ENCODE measurements around the gene FARP1. TPM values are rescaled to one million over a fixed set of nuclear protein-coding genes. Genes with fewer than 3 reads are reported as not detected.

FARP1 gene
- total and polyA plus RNA-seq, 2 experiments from 2014 or later: 43.2 to 44.2 TPM

DNA sequence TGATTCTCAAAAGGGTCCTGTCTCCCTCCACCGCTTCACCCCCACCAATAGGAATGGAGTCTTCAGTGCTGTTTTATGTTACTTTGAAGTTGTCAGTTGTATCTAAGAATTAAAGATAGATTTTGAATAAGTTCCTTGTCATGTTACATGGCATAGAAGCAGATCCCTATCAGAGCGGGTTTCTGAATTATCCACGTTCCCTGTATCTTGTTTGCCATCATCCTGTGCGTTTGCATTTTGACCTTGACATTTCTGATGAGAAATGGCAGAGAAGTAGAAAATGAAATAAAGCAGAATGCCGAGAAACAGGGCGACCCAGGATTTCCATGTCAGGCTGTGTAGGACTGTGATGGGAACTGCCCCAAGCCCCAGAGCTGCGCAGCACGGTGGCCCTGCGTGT is 154.9 kb downstream of the FARP1 start:
- Histone ChIP-seq H3K4me3 (no peak overlapping the region), H3K36me3 (no peaks in the 10 kb centered on the region), H3K27ac (no peak overlapping the region), H3K27me3 (no peaks in the 10 kb centered on the region), H3K4me1 (ENCODE audit: low read depth) (peaks cover 5% of the 10 kb centered on the region), H3K9me3 (ENCODE audit: low read depth) (no peaks in the 10 kb centered on the region)
- no peak for DNase-seq (ENCODE audit: low read depth in 1 of 2, low spot score in 1 of 2)
- TF ChIP-seq CTCF (IDR thresholded peaks at IDR 0.05; ENCODE audit: low read depth, low read length): no peak

DNA sequence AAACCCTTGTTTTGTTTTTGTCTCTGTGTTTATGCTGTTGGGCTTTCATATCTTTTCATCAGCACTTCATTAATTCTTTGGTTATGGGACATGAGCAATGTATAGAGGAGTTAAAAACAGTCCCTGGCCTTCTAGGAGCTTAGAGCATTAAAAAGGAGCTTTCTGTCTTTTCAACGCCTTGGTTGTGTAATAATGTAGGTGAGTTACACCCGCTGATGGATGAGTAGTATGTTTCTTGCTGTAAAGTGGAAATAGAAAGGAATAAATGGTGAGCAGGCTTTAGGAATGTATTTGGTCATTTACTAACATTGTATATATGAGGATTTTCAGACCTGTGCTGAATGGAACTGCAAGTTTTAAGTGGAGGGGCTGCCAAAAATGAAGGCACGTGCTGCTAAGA is 155.7 kb downstream of the FARP1 start:
- H3K9me3 ChIP-seq (ENCODE audit: low read depth): no peaks in the 10 kb centered on the region

GRCh38 chr13:98299235-98299965 is 156.5 kb downstream of the FARP1 start:
- no peak for TF ChIP-seq CTCF (IDR thresholded peaks at IDR 0.05; ENCODE audit: low read depth, low read length)

More for the DNA sequence above, 155.7 kb downstream of the FARP1 start:
- no peaks in the 10 kb centered on the region for H3K36me3 ChIP-seq
- H3K27ac ChIP-seq: no peak overlapping the region
- peaks cover 5% of the 10 kb centered on the region for H3K4me1 ChIP-seq (ENCODE audit: low read depth)
- no peak for TF ChIP-seq CTCF (IDR thresholded peaks at IDR 0.05; ENCODE audit: low read depth, low read length)
- no peak overlapping the region for H3K4me3 ChIP-seq
- H3K27me3 ChIP-seq: no peaks in the 10 kb centered on the region
- no peak for DNase-seq (ENCODE audit: low read depth in 1 of 2, low spot score in 1 of 2)

DNA sequence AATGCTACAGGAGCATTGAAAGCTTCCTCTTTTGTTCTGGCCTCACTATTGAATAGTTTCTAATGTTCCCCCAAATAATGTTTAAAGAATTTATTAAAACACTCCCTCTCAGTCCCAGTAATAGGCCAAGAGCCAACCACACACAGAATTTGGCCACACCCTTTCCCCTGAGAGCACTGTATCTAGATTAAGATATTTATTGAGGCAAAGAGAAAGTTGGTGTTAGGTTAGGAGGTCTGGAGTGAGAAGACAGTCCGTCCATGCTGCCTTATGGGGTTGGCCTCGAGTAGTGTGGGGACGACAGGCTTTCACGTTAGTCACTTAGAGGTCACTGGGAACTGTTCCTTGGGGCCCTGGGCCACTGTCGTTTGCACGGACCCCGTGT is 157.1 kb downstream of the FARP1 start:
- no peak overlapping the region for H3K27ac ChIP-seq
- no peak for TF ChIP-seq CTCF (IDR thresholded peaks at IDR 0.05; ENCODE audit: low read depth, low read length)
- no peak overlapping the region for H3K4me3 ChIP-seq
- no peaks in the 10 kb centered on the region for H3K36me3 ChIP-seq
- peak in 1 of 2 donors; percentile 4 for DNase-seq (ENCODE audit: low read depth in 1 of 2, low spot score in 1 of 2)
- H3K9me3 ChIP-seq (ENCODE audit: low read depth): no peaks in the 10 kb centered on the region
- H3K27me3 ChIP-seq: no peaks in the 10 kb centered on the region
- H3K4me1 ChIP-seq (ENCODE audit: low read depth): peaks cover 5% of the 10 kb centered on the region

More at GRCh38 chr13:98299235-98299965, 156.5 kb downstream of the FARP1 start:
- Histone ChIP-seq H3K27ac (no peak overlapping the region), H3K27me3 (no peaks in the 10 kb centered on the region), H3K36me3 (no peaks in the 10 kb centered on the region), H3K4me3 (no peak overlapping the region), H3K9me3 (ENCODE audit: low read depth) (no peaks in the 10 kb centered on the region), H3K4me1 (ENCODE audit: low read depth) (peaks cover 5% of the 10 kb centered on the region)
- peak in 1 of 2 donors; percentile 10 for DNase-seq (ENCODE audit: low read depth in 1 of 2, low spot score in 1 of 2)

DNA sequence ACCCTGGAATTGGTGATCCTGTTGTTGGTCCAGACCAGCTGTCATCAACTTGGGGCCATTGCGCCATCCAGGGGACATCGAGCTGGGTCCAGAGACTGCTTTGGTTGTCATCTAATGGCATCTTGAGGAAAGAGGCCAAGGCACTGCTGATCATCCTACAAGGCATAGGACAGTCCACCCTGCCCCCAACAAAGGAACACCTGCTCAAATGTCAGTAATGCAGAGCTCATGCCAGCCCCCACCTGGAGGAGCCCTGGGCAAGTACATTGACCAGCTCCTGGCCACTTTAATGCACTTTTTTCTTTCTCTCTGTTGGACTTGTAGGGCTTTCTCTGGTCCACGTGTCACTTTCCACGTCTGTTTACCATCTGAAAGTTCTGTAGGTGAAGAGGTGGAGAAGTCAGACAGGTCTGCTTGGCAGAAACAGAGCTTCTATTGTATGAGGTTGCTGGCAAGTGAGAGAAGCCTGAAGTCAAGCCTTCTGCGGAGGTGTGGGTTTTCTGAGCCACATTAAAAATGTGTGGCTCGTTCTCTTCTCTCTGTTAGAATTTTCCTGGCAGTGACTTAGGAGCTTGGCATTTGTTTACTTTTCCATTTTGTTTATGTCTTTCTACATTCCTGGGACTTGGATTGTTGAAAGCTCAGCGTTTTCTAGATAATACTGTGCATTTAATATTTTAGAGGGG is 158.2 kb downstream of the FARP1 start:
- no peak overlapping the region for H3K4me3 ChIP-seq
- H3K4me1 ChIP-seq (ENCODE audit: low read depth): peaks cover 5% of the 10 kb centered on the region
- no peaks in the 10 kb centered on the region for H3K36me3 ChIP-seq
- no peaks in the 10 kb centered on the region for H3K27me3 ChIP-seq
- no peaks in the 10 kb centered on the region for H3K9me3 ChIP-seq (ENCODE audit: low read depth)
- DNase-seq (ENCODE audit: low read depth in 1 of 2, low spot score in 1 of 2): peak in 1 of 2 donors; percentile 54
- no peak overlapping the region for H3K27ac ChIP-seq
- TF ChIP-seq CTCF (IDR thresholded peaks at IDR 0.05; ENCODE audit: low read depth, low read length): no peak
